GM12878 (cell line): ENCODE measurements around the gene CTXN1. TPM values are rescaled to one million over a fixed set of nuclear protein-coding genes. Genes with fewer than 3 reads are reported as not detected.

Experiments
- BMI1 ChIP-seq: fragments of 450-650 bp; IDR thresholded peaks from 2 replicates; pipeline ENCODE4 v1.6.1; 2016; ENCODE audit warnings: mild to moderate bottlenecking, moderate library complexity, borderline replicate concordance
- CBX3 ChIP-seq: fragments of 200-600 bp; sonication (generic); IDR thresholded peaks from 2 replicates; pipeline ENCODE4 v1.6.1; 2016; ENCODE audit warnings: low read depth, borderline replicate concordance
- CHD1 ChIP-seq: IDR thresholded peaks from 2 replicates; pipeline ENCODE4 v1.6.1; 2012; ENCODE audit warnings: low read depth, low read length, improper control_type of control experiment
- E2F4 ChIP-seq: IDR thresholded peaks from 2 replicates; pipeline ENCODE4 v1.6.1; 2012; ENCODE audit warnings: low read depth, low read length, improper control_type of control experiment
- EP300 ChIP-seq, 2 experiments: fragments of 150-350 bp in 1 of 2; IDR thresholded peaks; 2 replicates each; pipeline ENCODE4 v1.6.1; 2011 to 2012; ENCODE audit warnings: low read depth in 2 of 2, low read length in 2 of 2, borderline replicate concordance in 1 of 2, improper control_type of control experiment in 1 of 2, inconsistent platforms in 1 of 2; ENCODE audit not compliant: control insufficient read depth in 1 of 2
- FOS ChIP-seq: IDR thresholded peaks from 3 replicates; pipeline ENCODE4 v1.6.1; 2011; ENCODE audit warnings: borderline replicate concordance; ENCODE audit not compliant: insufficient read length; ENCODE audit errors: extremely low read depth
- GATAD2B ChIP-seq: fragments of 450-650 bp; conservative IDR thresholded peaks from 2 replicates; pipeline ENCODE4 v1.6.1; 2017; ENCODE audit warnings: low read depth, mild to moderate bottlenecking, moderate library complexity
- JUNB ChIP-seq: IDR thresholded peaks from 2 replicates; pipeline ENCODE4 v1.6.1; 2016; ENCODE audit warnings: antibody characterized with exemption, mild to moderate bottlenecking
- KAT2A ChIP-seq: conservative IDR thresholded peaks from 2 replicates; pipeline ENCODE4 v1.6.1; 2011; ENCODE audit warnings: low read depth, low read length; ENCODE audit not compliant: control insufficient read depth
- MTA2 ChIP-seq: fragments of 450-650 bp; IDR thresholded peaks from 2 replicates; pipeline ENCODE4 v1.6.1; 2016; ENCODE audit warnings: low read depth, mild to moderate bottlenecking, moderate library complexity
- MYC ChIP-seq: IDR thresholded peaks from 2 replicates; pipeline ENCODE4 v1.6.1; 2011; ENCODE audit warnings: mild to moderate bottlenecking, low read length, moderate library complexity, inconsistent platforms; ENCODE audit not compliant: insufficient read depth, insufficient replicate concordance, insufficient read length, severe bottlenecking
- NFIC ChIP-seq: IDR thresholded peaks from 2 replicates; pipeline ENCODE4 v1.6.1; 2012; ENCODE audit warnings: low read depth, mild to moderate bottlenecking, inconsistent platforms, low read length, moderate library complexity
- RB1 ChIP-seq: fragments of 450-650 bp; formaldehyde crosslinking; IDR thresholded peaks from 2 replicates; pipeline ENCODE4 v1.6.1; 2017; ENCODE audit warnings: mild to moderate bottlenecking, borderline replicate concordance
- RBBP5 ChIP-seq: fragments of 200-600 bp; sonication (generic); conservative IDR thresholded peaks from 2 replicates; pipeline ENCODE4 v1.6.1; 2016
- RFX5 ChIP-seq: IDR thresholded peaks from 2 replicates; pipeline ENCODE4 v1.6.1; 2011; ENCODE audit warnings: low read depth, low read length, improper control_type of control experiment
- SKIL ChIP-seq: fragments of 450-650 bp; IDR thresholded peaks from 2 replicates; pipeline ENCODE4 v1.6.1; 2017; ENCODE audit warnings: mild to moderate bottlenecking, low read depth, inconsistent platforms; ENCODE audit not compliant: poor library complexity, severe bottlenecking
- SMAD5 ChIP-seq: IDR thresholded peaks from 2 replicates; pipeline ENCODE4 v1.6.1; 2016; ENCODE audit warnings: antibody characterized with exemption, low read depth
- STAT1 ChIP-seq: fragments of 450-650 bp; conservative IDR thresholded peaks from 2 replicates; pipeline ENCODE4 v1.6.1; 2014; ENCODE audit warnings: antibody characterized with exemption, mild to moderate bottlenecking
- ZBED1 ChIP-seq: IDR thresholded peaks from 2 replicates; pipeline ENCODE4 v1.6.1; 2016; ENCODE audit warnings: borderline replicate concordance
- ZNF217 ChIP-seq: fragments of 450-650 bp; IDR thresholded peaks from 2 replicates; pipeline ENCODE4 v1.6.1; 2017; ENCODE audit warnings: antibody characterized with exemption, mild to moderate bottlenecking
- ZNF622 ChIP-seq: fragments of 450-650 bp; IDR thresholded peaks from 2 replicates; pipeline ENCODE4 v1.6.1; 2017; ENCODE audit warnings: mild to moderate bottlenecking, inconsistent platforms
- ZNF687 ChIP-seq: fragments of 450-650 bp; IDR thresholded peaks from 2 replicates; pipeline ENCODE4 v1.6.1; 2017; ENCODE audit warnings: mild to moderate bottlenecking, moderate library complexity
- polyA plus RNA-seq, 11 experiments: library from polyadenylated mRNA; depleted of rRNA in 4 of 11; unstranded in 6 of 11; stranded (reverse) in 5 of 11; fragments of >200 nt; fragmentation: Nextera tagmentation in 4 of 11; fragmentation: Illumina TruSeq in 1 of 11; extraction: Ambion mirVana in 4 of 11; extraction: Trizol in 1 of 11; gene quantifications; 1 replicate in 1 of 11; 2 replicates in 10 of 11; pipeline versions ENCODE4 v1.2.1 to v1.2.3, GENCODE V29; 2011 to 2016; ENCODE audit warnings: inconsistent platforms in 2 of 11, missing spikeins in 2 of 11, low read depth in 1 of 11
- total RNA-seq, 4 experiments: library from RNA; depleted of rRNA in 3 of 4; stranded (reverse); fragments of >200 nt in 3 of 4; fragmentation: Illumina TruSeq in 1 of 4; extraction: Trizol in 1 of 4; gene quantifications; 2 replicates each; pipeline versions ENCODE4 v1.2.1 to v1.2.3, GENCODE V29; 2013 to 2021
- TF ChIP-seq, protein P1 (sequence below): fragments of 450-650 bp; IDR thresholded peaks from 2 replicates; pipeline ENCODE4 v1.6.1; 2014; ENCODE audit warnings: mild to moderate bottlenecking

Gene CTXN1
- total and polyA plus RNA-seq, 10 of the 15 experiments (the other 5 are each of a cell fraction or from before 2014, with no cell fraction given), result 0.04 to 1.0 (median 0.38) TPM; not detected in 4

GRCh38 chr19:7943444-7944176 is 17.7 kb upstream of the CTXN1 start, which contains the start of gene TIMM44 (continued):
- TF ChIP-seq ZNF687, result no peak
- TF ChIP-seq ZNF217, result no peak
- TF ChIP-seq KAT2A, result no peak
- TF ChIP-seq ZNF622, result no peak
- TF ChIP-seq RB1, result peak; percentile 81; the same call in 1 of the 2 replicates
- TF ChIP-seq FOS, result peak; percentile 39
- no peak for TF ChIP-seq MTA2
- TF ChIP-seq JUNB, result no peak
- TF ChIP-seq EP300 (IDR thresholded peaks at IDR 0.05; ENCODE audit: borderline replicate concordance in 1 of 2, control insufficient read depth in 1 of 2, low read depth in 2 of 2, low read length in 2 of 2), result 0 out of 4 replicates have a peak, but pooled peaks of 1 of the 2 experiments have one; percentile 10
- TF ChIP-seq CBX3, result no peak
- TF ChIP-seq E2F4, result no peak
- peak; percentile 49 for TF ChIP-seq MYC
- no peak; the same call in 1 of the 2 replicates for TF ChIP-seq GATAD2B
- peak; percentile 75 for TF ChIP-seq SMAD5
- TF ChIP-seq CHD1, result no peak
- TF ChIP-seq SKIL, result no peak
- no peak for TF ChIP-seq STAT1
- peak; percentile 33; the same call in 1 of the 2 replicates for TF ChIP-seq ZBED1
- TF ChIP-seq RBBP5, result no peak
- TF ChIP-seq, protein P1, sequence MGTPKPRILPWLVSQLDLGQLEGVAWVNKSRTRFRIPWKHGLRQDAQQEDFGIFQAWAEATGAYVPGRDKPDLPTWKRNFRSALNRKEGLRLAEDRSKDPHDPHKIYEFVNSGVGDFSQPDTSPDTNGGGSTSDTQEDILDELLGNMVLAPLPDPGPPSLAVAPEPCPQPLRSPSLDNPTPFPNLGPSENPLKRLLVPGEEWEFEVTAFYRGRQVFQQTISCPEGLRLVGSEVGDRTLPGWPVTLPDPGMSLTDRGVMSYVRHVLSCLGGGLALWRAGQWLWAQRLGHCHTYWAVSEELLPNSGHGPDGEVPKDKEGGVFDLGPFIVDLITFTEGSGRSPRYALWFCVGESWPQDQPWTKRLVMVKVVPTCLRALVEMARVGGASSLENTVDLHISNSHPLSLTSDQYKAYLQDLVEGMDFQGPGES, result peak; percentile 74; the same call in 1 of the 2 replicates
- TF ChIP-seq NFIC, result no peak; the same call in 1 of the 2 replicates
- TF ChIP-seq BMI1, result no peak
- peak; percentile 63; the same call in 1 of the 2 replicates for TF ChIP-seq RFX5
